NCI-H510A treated with DMSO at 0.1 percent for 48 hours (cell line): Measurements from ENCODE around the gene RPL26.
"Not testable (repeated sequence)": the region's sequence is repeated elsewhere in the genome, so short reads cannot be mapped to it uniquely, and the experiment has no call there.

Experiments used
- DNase-seq: peaks from one replicate; lab custom pipeline; 2025; lab: John Stamatoyannopoulos, UW

The RPL26 gene

GRCh38 chr17:8394497-8394896 is 11.5 kb upstream of the RPL26 start:
- DNase-seq: not testable (repeated sequence)

DNA sequence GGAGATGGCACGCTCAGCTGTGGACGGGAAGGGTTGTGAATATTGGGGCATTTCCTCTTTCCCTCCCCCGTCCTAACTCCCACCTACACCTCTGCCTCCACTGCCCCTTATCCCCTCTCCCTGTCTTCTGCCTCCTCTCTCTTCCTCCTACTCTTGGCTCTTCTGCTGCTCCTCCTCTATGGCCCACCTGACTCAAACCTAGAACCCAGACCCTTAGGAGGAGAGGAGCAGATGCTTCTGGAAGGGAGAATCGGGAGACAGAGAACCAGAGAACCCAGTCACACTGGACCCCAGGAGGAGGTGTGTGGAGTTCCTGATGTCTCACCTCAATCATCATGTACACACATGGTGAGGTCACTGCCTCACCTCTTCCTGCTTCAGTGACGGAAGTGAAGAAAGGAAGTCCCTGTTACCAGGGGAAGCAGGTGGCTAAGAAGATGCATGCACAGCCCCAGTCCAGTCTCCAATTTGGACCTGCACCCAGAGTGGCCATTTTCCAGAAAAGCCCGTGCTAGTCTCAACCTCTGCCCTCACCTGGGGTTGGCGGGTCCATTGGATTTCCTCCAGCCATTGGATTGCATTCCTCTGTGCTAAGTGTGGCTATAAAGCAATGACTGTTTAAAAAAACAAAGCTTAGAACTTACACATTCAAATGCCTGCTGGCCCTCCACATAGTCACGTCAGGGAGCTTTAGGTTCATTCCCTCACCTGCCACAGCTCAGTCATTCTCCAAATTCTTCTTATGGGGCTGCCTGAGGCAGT is 10.7 kb upstream of the RPL26 start:
- no peak for DNase-seq

GRCh38 chr17:8392674-8393469 is 9.9 kb upstream of the RPL26 start:
- DNase-seq: no peak

GRCh38 chr17:8392274-8392673 is 9.3 kb upstream of the RPL26 start:
- DNase-seq: no peak

GRCh38 chr17:8391711-8392110 is 8.7 kb upstream of the RPL26 start:
- no peak for DNase-seq

- DNase-seq: no peak
Measured at GRCh38 chr17:8387914-8388651, 5.1 kb upstream of the RPL26 start.

DNA sequence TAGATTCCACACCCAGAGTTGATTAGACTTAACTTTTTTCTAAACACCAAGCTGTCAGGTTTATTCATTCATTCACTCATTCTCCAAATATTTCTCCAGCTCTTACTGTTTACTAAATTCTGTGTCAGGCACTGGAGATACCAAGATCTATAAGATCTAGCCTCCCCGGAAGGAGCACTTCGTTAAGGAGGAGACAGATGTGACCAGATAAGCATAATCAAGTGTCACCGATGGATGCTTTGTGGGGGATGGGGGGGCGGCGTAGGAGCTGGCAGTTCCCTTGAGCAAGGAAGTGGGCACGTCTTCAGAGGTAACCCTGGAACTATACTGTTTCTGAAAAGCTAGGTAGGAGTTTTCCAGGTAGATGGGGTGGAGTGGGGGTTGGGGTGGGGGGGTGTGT is 3.8 kb upstream of the RPL26 start:
- no peak for DNase-seq

DNA sequence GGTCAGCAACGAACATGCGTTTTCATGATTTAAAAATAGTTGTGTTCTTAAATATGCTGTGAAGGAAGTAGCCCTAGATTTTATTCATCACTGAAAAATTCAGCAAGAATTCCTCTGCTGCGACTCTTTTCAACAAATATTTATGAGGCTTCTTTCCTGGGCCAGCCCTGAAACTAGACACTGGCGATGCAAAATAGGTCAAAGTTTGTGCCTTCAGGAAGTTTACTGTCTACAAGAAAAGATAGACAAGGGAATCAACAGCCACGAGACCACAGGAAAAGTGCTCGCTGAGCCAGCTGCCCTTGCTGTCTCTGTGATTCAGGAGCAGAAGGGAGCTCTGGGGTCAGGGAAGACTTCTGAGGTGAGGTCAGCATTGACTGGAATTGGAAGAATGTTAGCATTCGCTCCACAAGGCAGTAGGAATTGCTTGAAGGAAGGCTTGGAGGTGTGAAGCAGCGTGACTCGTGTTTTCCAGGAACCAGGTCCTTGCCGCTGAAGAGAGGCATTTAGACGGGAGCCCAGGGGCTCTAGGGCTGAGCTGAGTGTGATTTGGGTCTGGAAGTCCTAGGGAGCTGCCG is 1.9 kb upstream of the RPL26 start:
- DNase-seq: no peak

DNA sequence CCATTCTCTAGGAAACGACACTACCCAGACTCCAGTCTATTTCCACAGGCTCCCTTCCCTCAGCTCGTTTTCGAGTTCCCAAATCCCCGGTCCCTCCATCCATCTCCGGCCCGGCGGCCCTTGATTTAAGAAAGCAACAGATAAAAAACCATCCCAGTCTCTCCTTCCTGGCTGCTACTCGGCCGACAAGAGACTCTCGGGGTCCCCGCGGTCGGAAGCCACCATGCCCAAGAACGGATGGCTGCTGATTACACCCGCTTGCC is 182 bp downstream of the RPL26 start:
- no peak for DNase-seq

DNA sequence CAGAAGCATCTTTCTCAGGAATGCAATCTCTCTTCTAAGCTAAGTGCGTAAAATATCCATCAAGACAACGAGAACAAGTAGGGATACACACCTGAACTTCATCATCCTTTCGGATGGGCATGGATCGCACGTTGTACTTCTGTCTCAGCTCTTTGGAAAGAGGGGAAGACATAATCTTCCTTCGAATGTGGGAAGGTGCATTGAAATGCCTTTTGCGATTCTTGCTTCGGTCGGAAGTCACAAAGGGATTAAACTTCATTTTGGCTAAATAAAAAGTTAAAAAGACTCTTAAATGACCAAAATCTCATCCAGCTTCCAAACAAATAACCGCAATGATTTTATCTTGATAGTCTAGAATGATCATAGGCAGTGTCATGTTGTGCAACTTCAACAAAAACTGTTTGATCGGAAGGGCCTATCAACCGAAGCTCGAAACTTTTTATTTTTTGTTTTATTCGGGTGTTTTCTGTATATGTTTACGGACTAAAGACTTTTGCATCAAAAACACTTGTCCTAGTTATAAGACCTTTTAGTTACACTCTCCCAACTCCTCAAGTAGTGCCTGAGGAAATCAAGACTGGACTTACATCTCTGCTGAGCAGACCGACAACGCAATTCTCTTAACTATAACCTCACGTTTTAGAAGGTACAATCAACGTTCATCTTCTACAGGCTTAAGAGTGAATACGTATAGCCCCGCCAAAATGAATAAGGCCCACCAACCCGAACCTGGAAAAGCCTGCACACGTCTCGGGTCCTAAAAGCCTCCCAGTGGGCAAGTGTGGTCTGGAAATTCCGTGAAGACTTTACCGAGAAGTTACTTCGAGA is 727 bp downstream of the RPL26 start:
- no peak for DNase-seq

DNA sequence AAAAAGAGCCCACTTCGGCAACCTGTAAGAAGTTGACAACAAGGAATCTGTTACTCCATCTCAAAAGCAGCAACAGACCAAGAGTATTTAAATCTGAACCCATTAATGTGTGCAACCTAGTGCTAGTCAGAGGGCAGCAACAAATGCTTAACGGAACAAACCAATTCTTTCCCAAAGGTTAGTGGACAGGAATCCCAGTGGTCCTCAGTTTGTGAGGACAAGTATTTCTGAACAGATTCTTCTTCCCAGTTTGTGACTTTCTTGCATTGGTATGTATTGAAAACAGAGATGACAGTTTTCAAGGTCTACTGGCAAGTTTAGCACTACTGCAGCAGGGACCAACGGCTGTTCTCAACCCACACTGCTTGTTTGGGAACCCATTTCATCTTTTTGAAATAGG is 2.9 kb downstream of the RPL26 start:
- DNase-seq: no peak

- not testable (repeated sequence) for DNase-seq
Measured at GRCh38 chr17:8378117-8378516, 4.9 kb downstream of the RPL26 start.

GRCh38 chr17:8377422-8377821 is 5.6 kb downstream of the RPL26 start:
- no peak for DNase-seq

GRCh38 chr17:8376271-8377067 is 6.5 kb downstream of the RPL26 start, which contains the start of gene KRABD2:
Gene KRABD2, minus strand, starts transcription at chr17:8376704.
- DNase-seq: peak; percentile 88

GRCh38 chr17:8375738-8376259 is 7.2 kb downstream of the RPL26 start:
- DNase-seq: peak; percentile 47

DNA sequence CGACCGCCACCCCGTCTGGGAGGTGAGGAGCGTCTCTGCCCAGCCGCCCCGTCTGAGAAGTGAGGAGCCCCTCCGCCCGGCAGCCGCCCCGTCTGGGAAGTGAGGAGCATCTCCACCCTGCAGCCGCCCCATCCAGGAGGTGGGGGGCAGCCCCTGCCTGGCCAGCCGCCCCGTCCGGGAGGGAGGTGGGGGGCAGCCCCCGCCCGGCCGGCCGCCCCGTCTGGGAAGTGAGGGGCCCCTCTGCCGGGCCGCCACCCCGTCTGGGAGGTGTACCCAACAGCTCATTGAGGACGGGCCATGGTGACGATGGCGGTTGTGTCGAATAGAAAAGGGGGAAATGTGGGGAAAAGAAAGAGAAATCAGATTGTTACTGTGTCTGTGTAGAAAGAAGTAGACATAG is 9.1 kb downstream of the RPL26 start:
- DNase-seq: not testable (repeated sequence)

- no peak for DNase-seq
Measured at GRCh38 chr17:8372422-8372821, 10.6 kb downstream of the RPL26 start.

GRCh38 chr17:8371786-8372185 is 11.2 kb downstream of the RPL26 start:
- DNase-seq: no peak

DNA sequence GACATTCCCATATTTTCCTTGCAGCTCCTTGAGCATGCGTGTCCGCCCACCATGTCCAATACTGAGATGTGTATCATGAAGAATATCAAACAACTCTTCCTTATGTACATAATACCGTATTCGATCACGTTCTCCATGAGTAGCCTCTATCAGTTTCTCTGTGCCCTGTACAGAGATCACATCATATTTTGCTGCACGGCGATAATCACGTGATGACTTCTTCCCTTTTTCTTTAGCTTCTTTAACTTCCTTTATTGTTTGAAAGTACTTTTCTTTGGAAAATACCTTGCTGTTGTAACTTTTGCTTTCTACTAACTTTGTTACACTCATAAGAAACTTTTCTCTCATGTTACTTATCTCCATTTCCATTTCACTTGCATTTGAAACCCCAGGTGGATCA is 13.0 kb downstream of the RPL26 start:
- DNase-seq: no peak

GRCh38 chr17:8368193-8368592 is 14.8 kb downstream of the RPL26 start:
- no peak for DNase-seq

DNA sequence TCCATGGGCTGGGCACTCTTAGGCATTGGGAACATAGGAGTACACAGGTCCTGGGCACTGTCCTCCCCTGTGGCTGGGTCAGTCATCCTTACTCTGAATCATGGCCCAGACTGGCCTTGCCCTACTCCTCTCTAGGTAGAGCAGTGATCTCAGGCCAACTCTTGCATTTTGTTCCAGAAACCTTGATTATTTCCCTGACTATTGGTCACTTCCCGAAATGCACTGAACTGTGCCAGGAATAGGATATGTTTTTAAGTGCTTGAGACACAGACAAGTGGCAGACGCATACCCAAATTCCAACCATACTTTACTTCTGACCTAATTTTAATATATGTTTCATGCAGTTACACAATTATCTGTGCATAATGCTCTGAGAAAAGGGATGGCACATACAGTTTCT is 16.8 kb downstream of the RPL26 start:
- DNase-seq: no peak
